GM21717 (cell line): ENCODE data around the gene CHPF2.

Source experiments
- ATAC-seq: cut with Tn5 transposase; IDR thresholded peaks from one replicate; pipeline ENCODE4 v1.9.1; 2021; ENCODE audit warnings: mild to moderate bottlenecking, moderate library complexity; ENCODE audit not compliant: unreplicated experiment

Gene CHPF2

DNA sequence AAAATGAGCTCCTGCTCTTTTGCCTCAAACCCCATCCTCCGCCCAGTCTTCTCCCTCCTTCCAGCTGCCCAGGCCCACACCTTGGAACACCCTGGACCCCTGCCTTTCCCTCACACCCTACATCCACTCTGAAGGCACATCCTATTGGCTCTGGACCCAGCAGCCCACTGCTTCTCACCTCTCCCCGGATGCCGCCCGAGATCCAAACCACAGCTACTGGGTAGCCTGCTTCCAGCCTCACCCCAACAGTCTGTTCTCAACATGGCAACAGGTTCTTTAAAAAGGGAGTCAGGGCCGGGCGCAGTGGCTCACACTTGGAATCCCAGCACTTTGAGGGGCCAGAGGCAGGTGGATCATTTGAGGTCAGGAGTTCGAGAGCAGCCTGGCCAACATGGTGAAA lies 25.7 kb downstream of the CHPF2 start:
- no peak for ATAC-seq

DNA sequence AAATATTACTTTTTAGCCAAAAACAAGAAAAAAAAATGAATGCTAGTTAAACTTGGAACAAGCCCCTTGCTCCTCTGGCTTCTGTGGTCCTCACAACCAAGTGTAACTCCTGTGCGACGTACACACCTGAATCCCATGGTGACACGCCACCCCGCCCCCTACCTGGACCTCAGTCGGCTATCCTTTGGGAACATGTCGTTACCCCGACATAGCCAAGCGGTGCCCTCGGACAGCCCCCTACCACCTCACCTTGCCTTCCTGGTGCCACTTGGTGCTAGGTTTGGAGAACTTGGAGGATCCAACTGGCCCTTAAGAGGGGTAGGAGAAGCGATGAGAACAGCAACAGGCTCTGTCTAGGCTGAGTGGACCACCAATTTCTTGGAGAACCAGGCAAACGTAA lies 28.2 kb downstream of the CHPF2 start:
- ATAC-seq, result no peak

DNA sequence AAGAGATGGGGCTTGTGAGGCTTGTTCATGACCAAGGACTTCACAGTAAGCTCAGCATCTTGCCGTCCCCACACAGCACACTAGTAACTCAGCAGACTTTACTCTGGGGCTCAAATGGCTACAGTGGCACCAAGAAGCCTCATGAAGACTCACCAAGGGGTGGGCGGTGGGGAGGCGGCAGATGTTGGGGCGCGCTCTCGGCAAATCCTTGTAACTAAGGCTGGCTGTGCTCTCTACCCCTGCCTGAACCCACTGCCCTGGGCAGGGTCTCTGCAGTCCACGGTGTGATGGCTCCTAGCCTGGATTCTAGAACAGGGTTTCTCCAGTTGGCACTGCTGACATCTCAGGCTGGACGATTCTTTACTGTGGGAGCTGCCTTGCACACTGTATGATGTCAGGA lies 28.6 kb downstream of the CHPF2 start:
- ATAC-seq, result no peak

DNA sequence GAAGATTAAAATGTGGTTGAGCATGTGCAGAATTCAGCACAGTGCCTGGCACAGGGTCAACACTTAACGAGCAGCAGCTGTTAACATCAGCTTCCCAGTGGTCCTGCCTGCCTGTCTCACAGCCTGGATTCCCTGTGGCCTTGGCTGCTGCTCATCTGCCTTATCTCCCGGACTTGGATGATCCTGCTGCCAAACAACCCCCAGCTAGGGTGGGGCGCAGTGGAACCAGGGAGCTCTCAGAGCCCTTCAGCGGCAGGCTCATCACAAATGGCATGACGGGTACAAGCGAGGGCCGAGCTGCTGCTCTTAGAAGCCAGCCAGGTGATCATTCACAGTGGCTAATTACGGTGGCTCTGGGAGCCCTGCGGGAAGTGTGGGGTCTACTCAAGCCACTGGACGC lies 29.2 kb downstream of the CHPF2 start:
- no peak for ATAC-seq

DNA sequence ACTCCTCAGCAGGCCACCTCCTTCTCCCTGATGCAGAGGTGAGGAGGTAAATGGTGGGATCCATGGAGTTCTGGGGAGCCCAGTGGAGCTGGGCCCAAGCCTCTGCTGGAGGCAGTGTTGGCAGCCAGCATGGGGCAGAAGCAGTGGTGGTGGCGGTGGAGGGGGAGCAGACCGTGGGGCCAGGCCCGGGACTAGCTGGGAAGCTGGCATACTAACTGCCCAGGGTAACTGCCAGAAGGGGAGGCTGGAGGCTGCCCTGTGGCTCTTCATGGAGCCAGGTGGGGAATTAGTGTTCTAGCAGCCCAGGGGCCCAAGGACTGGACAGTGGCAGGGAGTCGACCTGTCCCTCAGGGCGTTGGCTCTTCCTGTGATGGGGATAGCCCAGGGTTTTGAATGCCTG lies 32.3 kb downstream of the CHPF2 start:
- no peak for ATAC-seq

DNA sequence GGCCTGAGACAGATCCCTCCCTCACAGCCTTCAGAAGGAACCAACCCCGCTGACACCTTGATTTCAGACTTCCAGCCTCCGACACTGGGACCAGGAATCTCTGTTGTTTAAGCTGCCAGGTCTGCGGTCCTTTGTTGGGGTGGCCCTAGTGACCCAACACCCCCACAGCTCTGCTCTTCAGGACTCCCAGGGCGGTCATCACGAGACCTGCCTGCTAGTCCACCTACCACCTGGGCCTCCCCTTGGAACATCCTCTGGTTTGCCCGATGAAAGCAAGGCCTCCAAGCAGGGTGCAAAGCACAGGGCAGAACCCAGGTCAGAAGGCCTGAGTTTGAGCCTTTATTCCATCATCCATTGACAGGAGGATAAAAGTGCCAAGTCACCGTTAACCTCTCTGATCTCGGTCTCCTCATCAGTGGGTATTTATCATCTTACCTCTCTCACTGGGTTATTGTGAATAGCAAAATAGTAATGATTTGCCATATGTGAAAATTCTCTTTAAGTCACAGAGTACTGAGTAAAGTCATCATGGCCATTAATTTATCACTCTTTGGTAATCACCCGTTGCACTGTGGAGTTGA lies 33.2 kb downstream of the CHPF2 start:
- no peak for ATAC-seq

- no peak for ATAC-seq
Observed at GRCh38 chr7:151269511-151269910, 37.2 kb downstream of the CHPF2 start.

DNA sequence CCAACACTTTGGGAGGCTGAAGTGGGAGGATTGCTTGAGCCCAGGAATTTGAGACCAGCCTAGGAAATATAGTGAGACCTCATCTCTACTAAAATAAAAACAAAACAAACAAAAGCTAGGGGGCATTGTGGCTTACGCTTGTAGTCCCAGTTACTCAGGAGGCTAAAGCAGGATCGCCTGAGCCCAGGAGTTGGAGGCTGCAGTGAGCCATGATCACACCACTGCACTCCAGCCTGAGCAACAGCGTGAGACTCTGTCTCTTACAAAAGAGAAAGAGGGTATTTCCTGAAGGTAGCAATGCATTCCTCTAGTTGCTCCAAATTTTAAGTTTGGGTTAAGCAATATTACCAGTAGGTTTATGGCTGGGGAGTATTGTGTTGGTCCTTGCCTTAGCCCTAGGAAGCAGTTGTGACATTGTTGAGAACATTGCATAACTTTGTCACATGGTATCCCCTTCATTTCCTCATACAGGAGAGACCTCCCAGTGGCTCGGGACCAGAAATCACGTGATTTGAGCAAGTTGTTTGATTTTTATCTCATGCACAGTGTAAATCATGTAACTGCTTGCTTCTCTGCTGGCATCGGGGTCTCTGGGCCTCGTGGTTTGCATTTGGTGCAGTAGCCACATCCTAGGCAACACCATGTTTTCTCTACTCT lies 39.5 kb downstream of the CHPF2 start:
- no peak for ATAC-seq

DNA sequence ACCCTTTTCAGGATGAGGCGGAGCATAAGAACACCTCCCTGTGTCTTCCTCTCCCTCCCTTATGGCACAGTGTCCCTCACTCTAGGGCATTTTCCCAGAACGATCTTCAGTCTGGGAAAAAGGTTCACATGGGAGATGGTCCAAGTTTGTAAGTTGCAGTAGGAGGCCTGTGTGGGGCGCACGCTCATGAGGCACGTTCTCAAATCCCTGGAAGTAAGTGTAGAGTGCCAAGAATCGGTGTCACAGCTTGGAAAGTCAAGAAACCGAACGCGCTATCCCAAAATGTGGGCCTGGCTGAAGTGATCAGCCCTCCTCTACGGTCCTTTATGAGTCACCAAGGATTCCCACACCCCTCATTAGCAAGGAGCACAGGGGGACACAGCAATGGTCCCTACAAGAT lies 40.1 kb downstream of the CHPF2 start:
- ATAC-seq, result no peak

DNA sequence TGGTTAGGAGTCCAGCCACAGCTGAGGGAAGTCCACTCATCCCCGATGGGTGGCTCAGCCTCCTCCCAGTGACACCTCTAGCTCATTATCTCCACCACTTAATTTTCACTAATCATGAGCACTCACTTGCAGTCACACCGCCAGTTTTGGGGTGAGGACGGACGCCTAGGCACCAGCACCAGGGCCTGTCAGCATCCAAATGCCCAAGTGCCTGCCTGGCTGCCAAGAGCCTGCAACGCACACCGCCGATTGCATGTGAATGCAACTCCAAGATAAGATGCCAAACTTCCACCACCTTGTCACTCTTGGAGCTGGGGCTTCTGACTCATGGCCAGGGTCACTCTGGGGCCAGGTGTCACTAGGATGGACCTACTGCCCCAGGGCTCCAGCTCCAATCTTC lies 40.6 kb downstream of the CHPF2 start:
- no peak for ATAC-seq

DNA sequence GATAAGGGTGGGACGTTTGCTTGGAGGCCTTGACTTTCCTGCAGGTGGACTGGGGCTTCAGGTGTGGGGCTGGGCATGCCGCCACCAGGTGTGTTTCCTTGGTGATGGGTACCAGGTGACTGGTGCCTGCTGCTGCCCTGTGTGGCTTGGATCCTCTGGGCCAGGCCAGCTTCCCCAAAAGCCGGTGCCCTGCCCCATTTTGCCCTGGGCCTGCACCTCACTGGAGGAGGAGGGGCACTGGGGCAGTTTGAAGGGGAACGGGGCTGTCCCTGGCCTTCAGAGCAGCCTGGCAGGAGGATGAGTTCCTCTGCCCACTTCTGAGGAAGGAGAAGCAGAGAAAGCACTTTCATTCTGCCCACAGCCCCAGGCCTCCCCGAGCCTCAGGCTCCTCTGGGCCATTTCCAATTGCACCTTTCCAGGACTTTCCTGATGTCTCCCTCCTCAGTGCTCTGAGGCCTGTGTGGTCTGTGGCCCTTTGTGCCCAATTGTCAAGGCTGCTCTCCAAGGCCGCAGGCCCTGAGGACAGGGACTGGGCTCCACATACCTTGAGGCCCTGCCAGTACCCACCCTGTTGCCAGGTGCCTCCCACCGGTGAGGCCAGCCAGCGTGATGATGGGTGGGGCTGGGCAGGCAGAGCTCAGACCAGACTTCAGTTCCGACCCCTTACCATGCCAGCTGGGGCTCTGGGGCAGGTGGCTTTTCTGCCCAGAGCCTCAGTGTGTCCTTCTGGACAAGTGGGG lies 41.5 kb downstream of the CHPF2 start:
- no peak for ATAC-seq

- no peak for ATAC-seq
Observed at GRCh38 chr7:151274396-151274795, 42.1 kb downstream of the CHPF2 start.

GRCh38 chr7:151274936-151275812 lies 42.9 kb downstream of the CHPF2 start:
- ATAC-seq, result no peak

DNA sequence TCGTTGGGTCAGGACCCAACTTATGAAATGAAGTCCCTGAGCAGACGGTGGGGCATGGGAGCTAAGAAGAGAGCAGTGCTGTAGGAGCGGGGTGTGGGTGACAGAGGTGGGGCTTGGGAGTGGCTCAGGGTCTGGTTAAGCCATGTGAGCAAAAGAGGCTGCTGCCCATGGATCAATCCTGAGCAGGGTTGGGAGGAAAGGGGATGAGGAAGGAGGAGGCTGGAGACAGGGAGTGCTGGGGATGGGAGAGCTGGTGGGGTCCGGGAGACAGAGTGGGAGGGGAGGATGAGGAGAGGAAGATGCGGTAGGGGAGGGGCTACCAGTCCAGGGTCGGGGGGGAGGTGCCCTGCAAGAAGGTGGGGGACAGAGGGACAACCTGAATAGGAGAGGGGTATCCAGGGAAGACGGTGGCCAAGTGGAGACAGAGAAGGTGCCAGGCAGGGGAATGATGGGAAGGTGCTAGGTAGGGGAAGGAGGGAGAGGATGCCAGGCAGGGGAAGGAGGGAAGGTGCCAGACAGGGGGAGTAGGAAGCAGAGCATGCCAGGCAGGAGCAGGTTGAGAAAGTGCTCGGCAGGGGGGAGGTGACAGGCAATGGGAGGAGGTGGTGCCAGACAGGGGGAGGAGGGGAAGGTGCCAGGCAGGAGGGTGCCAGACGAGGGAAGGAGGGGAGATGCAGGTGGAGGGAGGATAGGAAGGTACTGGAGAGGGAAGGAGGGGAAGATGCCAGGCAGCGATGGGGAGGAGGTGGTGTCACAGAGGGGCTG lies 43.7 kb downstream of the CHPF2 start:
- ATAC-seq, result no peak

GRCh38 chr7:151276666-151277590 lies 44.6 kb downstream of the CHPF2 start:
- ATAC-seq, result peak; percentile 54

GRCh38 chr7:151277631-151278030 lies 45.3 kb downstream of the CHPF2 start:
- ATAC-seq, result no peak

- ATAC-seq, result no peak
Observed at GRCh38 chr7:151278949-151279348, 46.7 kb downstream of the CHPF2 start.

GRCh38 chr7:151279868-151280267 lies 47.6 kb downstream of the CHPF2 start:
- no peak for ATAC-seq

GRCh38 chr7:151280388-151281019 lies 48.2 kb downstream of the CHPF2 start:
- no peak for ATAC-seq
